Measurements from ENCODE around the gene PSPH. TPM values are rescaled to one million over a fixed set of nuclear protein-coding genes. Genes with fewer than 3 reads are reported as not detected.

PSPH gene
- total and polyA plus RNA-seq, 8 donors, result 3.3 to 9.1 (median 5.1) TPM

GRCh38 chr7:55965805-55966421 lies 85.3 kb downstream of the PSPH start:
- no peak for TF ChIP-seq CTCF (IDR thresholded peaks at IDR 0.05)
- Histone ChIP-seq H3K27ac (peak overlapping the region in 3 of 4 donors; percentile 84 to 90 (median 89)), H3K27me3 (no peaks in the 10 kb centered on the region), H3K9me3 (no peaks in the 10 kb centered on the region), H3K4me1 (peaks cover 5 to 24% (median 12%) of the 10 kb centered on the region in 3 donors), H3K36me3 (no peaks in the 10 kb centered on the region), H3K4me3 (peak overlapping the region in 1 of 4 donors; percentile 58)
- no peak for FAIRE-seq
- 63% methylated on average over 13 of the region's 13 CpGs for WGBS, 2 donors
- no peak for DNase-seq
- intact Hi-C loops (cut with DNase I), result loop anchor here in 1 of 3 donors (5.0 to 10.0 kb wide), 2 partner anchors 41 to 321 kb away; no protein-coding TSS in a partner anchor
- peak in 2 of 4 donors; percentile 6 to 13 for ATAC-seq

DNA sequence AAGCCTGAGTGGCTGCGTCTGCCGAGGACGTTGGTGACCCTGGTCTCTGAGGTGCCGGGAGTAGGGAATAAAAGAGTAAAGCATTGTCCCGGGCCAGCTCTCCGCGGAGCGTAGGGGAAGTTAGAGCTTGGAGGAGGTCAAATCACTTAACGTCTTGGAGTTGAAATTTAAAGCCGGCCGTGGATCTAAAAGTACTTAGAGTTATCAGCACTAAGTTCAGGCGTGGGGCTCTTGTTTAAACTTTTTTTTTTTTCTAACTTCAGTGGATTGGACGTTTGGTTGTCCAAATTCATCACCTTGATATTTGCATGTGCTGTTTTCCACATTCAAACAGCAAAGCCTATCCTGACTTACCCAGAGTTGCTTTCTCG lies 86.2 kb downstream of the PSPH start:
- no peak for TF ChIP-seq CTCF (IDR thresholded peaks at IDR 0.05)
- peak overlapping the region; percentile 16 to 63 (median 50) for H3K4me3 ChIP-seq
- ATAC-seq, result no peak
- WGBS, 2 donors, result 1% methylated on average over 14 of the region's 14 CpGs
- H3K4me1 ChIP-seq, result peaks cover 3 to 24% (median 12%) of the 10 kb centered on the region in 3 donors
- FAIRE-seq, result no peak
- H3K27ac ChIP-seq, result peak overlapping the region; percentile 66 to 90 (median 86)
- no peaks in the 10 kb centered on the region for H3K36me3 ChIP-seq
- no peak for DNase-seq
- no peaks in the 10 kb centered on the region for H3K27me3 ChIP-seq
- intact Hi-C loops (cut with DNase I), result loop anchor here in 1 of 3 donors (5.0 to 10.0 kb wide), 2 partner anchors 42 to 320 kb away; no protein-coding TSS in a partner anchor
- H3K9me3 ChIP-seq, result no peaks in the 10 kb centered on the region

GRCh38 chr7:55964261-55965099 lies 86.8 kb downstream of the PSPH start, which contains the start of gene NIPSNAP2:
NIPSNAP2 (plus strand) TSS chr7:55964585; CDS start chr7:55964610, 25 bp downstream.
- ATAC-seq (peak; percentile 89 to 95 (median 92)), FAIRE-seq (no peak), DNase-seq (peak; percentile 82 to 93 (median 89))
- 0 to 1% methylated on average over 69 to 105 of the region's 105 CpGs for WGBS, 2 donors
- Histone ChIP-seq H3K9me3 (no peaks in the 10 kb centered on the region), H3K27me3 (no peaks in the 10 kb centered on the region), H3K36me3 (no peaks in the 10 kb centered on the region), H3K4me1 (peaks cover 3 to 24% (median 12%) of the 10 kb centered on the region in 3 donors), H3K4me3 (peak within 1 kb of the TSS; percentile 16 to 63 (median 50)), H3K27ac (peak within 1 kb of the TSS; percentile 66 to 90 (median 86))
- peak; percentile 8 to 38 (median 20) for TF ChIP-seq CTCF (IDR thresholded peaks at IDR 0.05)
- intact Hi-C loops (cut with DNase I), result loop anchor here in 1 of 3 donors (5.0 to 10.0 kb wide), 2 partner anchors 43 to 320 kb away; no protein-coding TSS in a partner anchor

DNA sequence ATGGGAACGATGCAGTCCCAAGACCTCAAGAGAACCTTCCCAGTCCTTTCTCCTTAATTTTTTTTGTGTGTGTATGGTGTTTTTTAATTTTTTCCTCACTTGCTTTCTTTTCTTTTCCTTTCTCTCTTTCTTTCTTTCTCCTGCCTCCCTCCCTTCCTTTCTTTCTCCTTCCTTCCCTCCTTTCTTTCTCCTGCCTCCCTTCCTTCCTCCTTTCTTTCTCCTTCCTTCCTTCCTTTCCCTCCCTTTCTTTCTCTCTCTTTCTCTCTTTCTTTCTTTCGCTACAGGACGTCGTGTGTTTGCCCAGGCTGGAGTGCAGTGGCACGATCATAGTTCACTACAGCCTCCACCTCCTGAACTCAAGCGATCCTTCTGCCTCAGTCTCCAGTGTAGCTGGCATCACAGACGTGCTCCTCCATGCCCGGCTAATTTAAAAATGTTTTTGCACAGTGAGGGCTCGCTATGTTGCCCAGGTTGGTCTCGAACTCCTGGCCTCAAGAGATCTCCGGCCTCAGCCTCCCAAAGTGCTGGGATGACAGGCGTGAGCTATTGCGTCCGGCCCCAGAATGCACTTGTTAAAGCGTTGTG lies 87.6 kb downstream of the PSPH start:
- intact Hi-C loops (cut with DNase I), result loop anchor here in 1 of 3 donors (10.0 kb wide), 1 partner anchor 319 kb away; no protein-coding TSS in a partner anchor

More for the DNA sequence above, 87.6 kb downstream of the PSPH start:
- ATAC-seq (no peak), DNase-seq (no peak), FAIRE-seq (no peak)
- H3K9me3 ChIP-seq, result no peaks in the 10 kb centered on the region
- TF ChIP-seq CTCF (IDR thresholded peaks at IDR 0.05), result no peak
- H3K36me3 ChIP-seq, result no peaks in the 10 kb centered on the region
- H3K4me1 ChIP-seq, result peaks cover 3 to 24% (median 12%) of the 10 kb centered on the region in 3 donors
- peak overlapping the region; percentile 10 to 63 (median 50) for H3K4me3 ChIP-seq
- no peaks in the 10 kb centered on the region for H3K27me3 ChIP-seq
- 69 to 76% methylated on average over 15 of the region's 15 CpGs for WGBS, 2 donors
- H3K27ac ChIP-seq, result peak overlapping the region; percentile 63 to 90 (median 86)

Data from pancreas (tissue), 10 donors.